ENCODE results near the gene DMAC2. TPM values are rescaled to one million over a fixed set of nuclear protein-coding genes. Genes with fewer than 3 reads are reported as not detected.
"Not testable (repeated sequence)": the region's sequence is repeated elsewhere in the genome, so short reads cannot be mapped to it uniquely, and the experiment has no call there.

Gene DMAC2
- total RNA-seq, 4 donors from 2014 or later: 41.3 to 62.0 (median 48.3) TPM

GRCh38 chr19:41441321-41441945 is 1.7 kb upstream of the DMAC2 start:
- peaks cover 0 to 6% (median 0%) of the 10 kb centered on the region in 3 donors for H3K36me3 ChIP-seq
- no peak overlapping the region for H3K4me3 ChIP-seq
- no peak for TF ChIP-seq POLR2A (IDR thresholded peaks at IDR 0.05)
- no peak for TF ChIP-seq CTCF (IDR thresholded peaks at IDR 0.05)
- H3K4me1 ChIP-seq: peaks cover 0 to 27% (median 3%) of the 10 kb centered on the region in 4 donors
- no peaks in the 10 kb centered on the region for H3K9me3 ChIP-seq
- H3K27me3 ChIP-seq: no peaks in the 10 kb centered on the region
- peak in 1 of 3 donors; percentile 42 for DNase-seq
- H3K27ac ChIP-seq: no peak overlapping the region

DNA sequence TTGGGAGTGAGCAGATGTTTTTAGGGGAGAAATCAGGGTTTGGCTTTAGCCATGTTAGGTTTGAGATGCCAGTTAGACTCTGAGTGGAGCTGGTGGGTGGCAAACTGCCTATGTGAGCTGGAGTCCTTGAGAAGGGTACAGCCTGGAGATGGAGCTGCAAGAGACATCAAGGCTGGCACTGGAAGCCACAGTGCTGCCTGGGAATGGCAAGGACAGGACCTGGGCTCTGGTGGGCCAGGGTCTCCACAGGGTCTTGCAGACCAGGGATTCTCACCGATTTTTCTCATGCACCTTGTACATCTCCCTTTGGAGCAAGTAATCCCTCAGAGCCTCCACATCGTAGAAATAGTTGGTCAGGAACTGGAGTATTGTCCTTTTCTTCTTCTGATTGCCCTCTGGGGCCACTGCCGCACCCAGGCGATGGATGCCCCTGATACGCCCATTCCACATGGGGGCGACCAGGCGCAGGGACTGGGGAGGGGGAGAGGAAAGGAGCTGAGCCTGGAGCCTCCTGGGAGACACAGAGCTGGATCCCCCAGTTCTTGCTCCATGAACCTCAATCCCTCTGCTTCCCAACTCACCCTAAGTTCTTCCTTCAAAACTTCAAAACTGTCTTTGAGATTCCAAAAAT is 1.7 kb downstream of the DMAC2 start:
- H3K4me1 ChIP-seq: peaks cover 0 to 38% (median 3%) of the 10 kb centered on the region in 4 donors
- TF ChIP-seq POLR2A (IDR thresholded peaks at IDR 0.05): no peak
- no peak for TF ChIP-seq CTCF (IDR thresholded peaks at IDR 0.05)
- H3K27me3 ChIP-seq: no peaks in the 10 kb centered on the region
- H3K4me3 ChIP-seq: no peak overlapping the region
- H3K36me3 ChIP-seq: peaks cover 0 to 14% (median 0%) of the 10 kb centered on the region in 3 donors
- DNase-seq: peak in 2 of 3 donors; percentile 41 to 50
- H3K27ac ChIP-seq: peak overlapping the region in 2 of 4 donors; percentile 60 to 76
- no peaks in the 10 kb centered on the region for H3K9me3 ChIP-seq

GRCh38 chr19:41436674-41436951 is 3.1 kb downstream of the DMAC2 start:
- no peaks in the 10 kb centered on the region for H3K27me3 ChIP-seq
- H3K27ac ChIP-seq: peak overlapping the region in 3 of 4 donors; percentile 44 to 81 (median 76)
- H3K9me3 ChIP-seq: no peaks in the 10 kb centered on the region
- H3K4me3 ChIP-seq: no peak overlapping the region
- no peak for TF ChIP-seq CTCF (IDR thresholded peaks at IDR 0.05)
- peak in 1 of 2 donors; percentile 67 for TF ChIP-seq POLR2A (IDR thresholded peaks at IDR 0.05)
- H3K36me3 ChIP-seq: peaks cover 0 to 26% (median 0%) of the 10 kb centered on the region in 3 donors
- peak in 1 of 3 donors; percentile 7 for DNase-seq
- peaks cover 0 to 35% (median 3%) of the 10 kb centered on the region in 4 donors for H3K4me1 ChIP-seq

DNA sequence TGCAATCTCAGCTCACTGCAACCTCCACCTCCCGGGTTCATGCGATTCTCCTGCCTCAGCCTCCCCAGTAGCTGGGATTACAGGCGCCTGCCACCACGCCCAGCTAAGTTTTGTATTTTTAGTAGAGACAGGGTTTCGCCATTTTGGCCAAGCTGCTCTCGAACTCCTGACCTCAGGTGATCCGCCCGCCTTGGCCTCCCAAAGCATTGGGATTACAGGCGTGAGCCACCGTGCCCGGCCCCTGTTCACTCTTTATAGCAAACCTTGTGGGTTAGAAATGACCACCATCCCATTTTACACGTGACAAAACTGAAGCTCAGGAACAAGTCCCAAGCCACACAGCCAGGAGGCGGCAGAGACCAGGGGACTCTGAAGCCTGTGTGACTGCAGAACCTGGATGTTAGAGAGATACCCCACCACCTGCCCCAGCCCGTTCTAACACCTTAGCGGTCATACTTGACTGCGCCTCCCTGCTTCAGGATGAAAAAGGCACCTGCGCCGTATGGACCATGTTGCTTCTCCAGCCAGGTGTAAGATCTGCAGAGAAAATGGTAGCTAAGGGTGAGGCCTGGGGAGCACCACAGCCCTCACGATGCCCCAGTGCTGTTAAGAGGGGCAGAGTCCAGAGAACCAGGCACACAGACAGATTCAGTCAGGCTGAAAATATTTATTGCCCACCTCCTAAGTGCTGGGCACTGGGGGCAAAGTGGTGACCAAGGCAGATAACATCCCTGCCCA is 3.6 kb downstream of the DMAC2 start:
- H3K4me1 ChIP-seq: peaks cover 0 to 31% (median 3%) of the 10 kb centered on the region in 4 donors
- DNase-seq: peak in 2 of 3 donors; percentile 75 to 78
- peak overlapping the region in 2 of 4 donors; percentile 13 to 18 for H3K4me3 ChIP-seq
- peak overlapping the region in 3 of 4 donors; percentile 44 to 83 (median 76) for H3K27ac ChIP-seq
- H3K36me3 ChIP-seq: peaks cover 0 to 31% (median 0%) of the 10 kb centered on the region in 3 donors
- TF ChIP-seq POLR2A (IDR thresholded peaks at IDR 0.05): no peak
- TF ChIP-seq CTCF (IDR thresholded peaks at IDR 0.05): peak in 4 of 6 experiments; percentile 6 to 71 (median 64)
- no peaks in the 10 kb centered on the region for H3K27me3 ChIP-seq
- H3K9me3 ChIP-seq: no peaks in the 10 kb centered on the region

- not testable (repeated sequence) for H3K9me3 ChIP-seq, H3K27me3 ChIP-seq, H3K4me3 ChIP-seq
- Histone ChIP-seq H3K4me1 (peaks cover 0 to 31% (median 3%) of the 10 kb centered on the region in 4 donors), H3K36me3 (peaks cover 0 to 34% (median 0%) of the 10 kb centered on the region in 3 donors), H3K27ac (peak overlapping the region in 2 of 4 donors; percentile 76 to 83)
- peak in 1 of 3 donors; percentile 25 for DNase-seq
These were observed 4.3 kb downstream of the DMAC2 start for GRCh38 chr19:41435376-41435775.
